Measurements from ENCODE around the gene KDM4C. TPM values are rescaled to one million over a fixed set of nuclear protein-coding genes. Genes with fewer than 3 reads are reported as not detected.

KDM4C gene
- total RNA-seq, 1 donor from 2014 or later = 14.7 TPM

GRCh38 chr9:6780690-6781089 is 22.9 kb downstream of the KDM4C start:
- Histone ChIP-seq H3K4me3 (ENCODE audit: low read depth, low read length) (no peak overlapping the region), H3K36me3 (ENCODE audit: control insufficient read depth, insufficient read depth, low read length) (no peaks in the 10 kb centered on the region), H3K27me3 (ENCODE audit: control insufficient read depth, insufficient read depth, low read length) (no peaks in the 10 kb centered on the region)
- no peak for DNase-seq (ENCODE audit: low read depth)
- no peak for TF ChIP-seq CTCF (IDR thresholded peaks at IDR 0.05; ENCODE audit: insufficient read depth, low read length, poor library complexity, severe bottlenecking)

- no peaks in the 10 kb centered on the region for H3K36me3 ChIP-seq (ENCODE audit: control insufficient read depth, insufficient read depth, low read length)
- DNase-seq (ENCODE audit: low read depth) = no peak
- TF ChIP-seq CTCF (IDR thresholded peaks at IDR 0.05; ENCODE audit: insufficient read depth, low read length, poor library complexity, severe bottlenecking) = no peak
- no peaks in the 10 kb centered on the region for H3K27me3 ChIP-seq (ENCODE audit: control insufficient read depth, insufficient read depth, low read length)
- H3K4me3 ChIP-seq (ENCODE audit: low read depth, low read length) = no peak overlapping the region
Observed at GRCh38 chr9:6781476-6781875, 23.7 kb downstream of the KDM4C start.

- DNase-seq (ENCODE audit: low read depth) = no peak
- TF ChIP-seq CTCF (IDR thresholded peaks at IDR 0.05; ENCODE audit: insufficient read depth, low read length, poor library complexity, severe bottlenecking) = no peak
- H3K27me3 ChIP-seq (ENCODE audit: control insufficient read depth, insufficient read depth, low read length) = no peaks in the 10 kb centered on the region
- H3K36me3 ChIP-seq (ENCODE audit: control insufficient read depth, insufficient read depth, low read length) = no peaks in the 10 kb centered on the region
- H3K4me3 ChIP-seq (ENCODE audit: low read depth, low read length) = no peak overlapping the region
Observed at GRCh38 chr9:6782345-6782744, 24.6 kb downstream of the KDM4C start.

- DNase-seq (ENCODE audit: low read depth) = no peak
- no peaks in the 10 kb centered on the region for H3K36me3 ChIP-seq (ENCODE audit: control insufficient read depth, insufficient read depth, low read length)
- H3K4me3 ChIP-seq (ENCODE audit: low read depth, low read length) = no peak overlapping the region
- TF ChIP-seq CTCF (IDR thresholded peaks at IDR 0.05; ENCODE audit: insufficient read depth, low read length, poor library complexity, severe bottlenecking) = no peak
- no peaks in the 10 kb centered on the region for H3K27me3 ChIP-seq (ENCODE audit: control insufficient read depth, insufficient read depth, low read length)
Observed at GRCh38 chr9:6782981-6783380, 25.2 kb downstream of the KDM4C start.

- Histone ChIP-seq H3K27me3 (ENCODE audit: control insufficient read depth, insufficient read depth, low read length) (no peaks in the 10 kb centered on the region), H3K4me3 (ENCODE audit: low read depth, low read length) (no peak overlapping the region), H3K36me3 (ENCODE audit: control insufficient read depth, insufficient read depth, low read length) (no peaks in the 10 kb centered on the region)
- TF ChIP-seq CTCF (IDR thresholded peaks at IDR 0.05; ENCODE audit: insufficient read depth, low read length, poor library complexity, severe bottlenecking) = no peak
- no peak for DNase-seq (ENCODE audit: low read depth)
Observed at GRCh38 chr9:6783753-6784152, 26.0 kb downstream of the KDM4C start.

DNA sequence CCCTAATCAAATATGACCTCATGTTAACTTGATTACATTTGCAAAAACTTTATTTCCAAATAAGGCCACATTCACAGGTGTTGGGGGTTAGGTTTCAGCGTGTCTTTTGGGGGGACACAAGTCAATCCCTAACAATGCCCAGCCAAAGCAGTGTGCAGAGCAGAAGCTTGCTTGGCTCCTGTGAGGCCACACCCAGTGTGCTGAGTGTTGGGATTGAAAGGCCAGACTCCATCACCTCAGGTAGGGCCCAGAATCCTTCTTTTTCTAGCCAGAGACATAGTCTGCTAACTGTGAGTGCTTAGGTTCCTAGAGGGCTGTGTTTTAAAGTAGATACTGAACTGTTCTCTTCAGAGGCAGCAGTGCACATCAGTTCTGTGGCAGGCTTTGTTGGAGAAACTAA is 27.9 kb downstream of the KDM4C start:
- no peak for TF ChIP-seq CTCF (IDR thresholded peaks at IDR 0.05; ENCODE audit: insufficient read depth, low read length, poor library complexity, severe bottlenecking)
- Histone ChIP-seq H3K27me3 (ENCODE audit: control insufficient read depth, insufficient read depth, low read length) (no peaks in the 10 kb centered on the region), H3K4me3 (ENCODE audit: low read depth, low read length) (no peak overlapping the region), H3K36me3 (ENCODE audit: control insufficient read depth, insufficient read depth, low read length) (no peaks in the 10 kb centered on the region)
- no peak for DNase-seq (ENCODE audit: low read depth)

Data from kidney epithelial cell (primary cell).